ENCODE data around the gene TAS2R60. TPM values are rescaled to one million over a fixed set of nuclear protein-coding genes. Genes with fewer than 3 reads are reported as not detected.
"Not testable (repeated sequence)": the region's sequence is repeated elsewhere in the genome, so short reads cannot be mapped to it uniquely, and the experiment has no call there.

The TAS2R60 gene
- total RNA-seq, 2 donors from 2014 or later = 0.42 to 0.57 TPM

DNA sequence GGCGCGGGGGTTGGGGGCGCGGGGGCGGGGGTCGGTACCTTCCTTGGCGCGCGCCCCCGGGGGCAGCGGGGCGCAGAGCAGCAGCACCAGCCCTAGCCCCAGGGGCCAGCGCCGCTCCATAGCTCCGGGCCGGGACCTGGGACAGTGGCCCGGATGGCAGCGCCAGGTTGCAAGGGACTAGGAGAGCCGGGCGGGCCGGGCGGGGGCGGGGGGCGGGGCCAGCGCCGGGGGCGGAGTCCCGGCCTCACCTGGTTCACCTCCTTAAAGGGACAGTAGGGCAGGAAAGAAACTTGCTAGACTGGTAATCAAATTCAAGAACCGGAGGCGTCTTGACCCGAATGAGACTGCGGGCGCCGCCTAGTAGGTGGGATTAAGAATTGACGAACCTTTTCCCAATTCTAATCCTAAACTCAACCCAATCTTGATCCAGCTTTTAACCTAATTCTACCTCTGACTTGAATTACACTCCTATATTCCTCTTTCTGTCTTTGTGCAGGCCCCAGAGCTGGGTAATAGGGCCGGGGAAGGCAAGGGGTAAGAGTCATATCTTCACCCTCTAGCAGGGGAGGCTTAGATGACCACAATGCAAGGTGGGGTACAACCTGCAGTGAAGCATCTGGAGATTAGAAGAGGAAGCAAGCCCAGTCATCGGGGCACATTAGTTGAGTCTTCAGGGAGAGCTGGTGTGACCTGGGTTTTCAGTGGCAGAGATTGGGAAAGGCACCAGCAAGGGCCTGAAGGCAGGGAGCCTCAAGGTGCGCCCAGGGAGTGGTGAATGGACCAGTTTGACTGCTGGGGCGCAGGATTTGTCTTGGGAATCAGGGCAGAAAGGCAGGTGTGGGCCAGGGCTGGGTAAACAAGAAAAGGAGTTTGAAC is 34.3 kb upstream of the TAS2R60 start, which contains the start of gene EPHA1:
Gene EPHA1 (minus strand): TSS at position 171 of the 876 bp plus-strand sequence. CDS start 51 bp downstream, at position 120.
- DNase-seq (ENCODE audit: low spot score) = peak; percentile 76
- intact Hi-C loops (cut with DNase I) = no loop called here

GRCh38 chr7:143410521-143411004 is 32.7 kb upstream of the TAS2R60 start:
- intact Hi-C loops (cut with DNase I) = loop anchor here (5.0 to 10.0 kb wide), 3 partner anchors 33 to 1038 kb away; no protein-coding TSS in a partner anchor

DNA sequence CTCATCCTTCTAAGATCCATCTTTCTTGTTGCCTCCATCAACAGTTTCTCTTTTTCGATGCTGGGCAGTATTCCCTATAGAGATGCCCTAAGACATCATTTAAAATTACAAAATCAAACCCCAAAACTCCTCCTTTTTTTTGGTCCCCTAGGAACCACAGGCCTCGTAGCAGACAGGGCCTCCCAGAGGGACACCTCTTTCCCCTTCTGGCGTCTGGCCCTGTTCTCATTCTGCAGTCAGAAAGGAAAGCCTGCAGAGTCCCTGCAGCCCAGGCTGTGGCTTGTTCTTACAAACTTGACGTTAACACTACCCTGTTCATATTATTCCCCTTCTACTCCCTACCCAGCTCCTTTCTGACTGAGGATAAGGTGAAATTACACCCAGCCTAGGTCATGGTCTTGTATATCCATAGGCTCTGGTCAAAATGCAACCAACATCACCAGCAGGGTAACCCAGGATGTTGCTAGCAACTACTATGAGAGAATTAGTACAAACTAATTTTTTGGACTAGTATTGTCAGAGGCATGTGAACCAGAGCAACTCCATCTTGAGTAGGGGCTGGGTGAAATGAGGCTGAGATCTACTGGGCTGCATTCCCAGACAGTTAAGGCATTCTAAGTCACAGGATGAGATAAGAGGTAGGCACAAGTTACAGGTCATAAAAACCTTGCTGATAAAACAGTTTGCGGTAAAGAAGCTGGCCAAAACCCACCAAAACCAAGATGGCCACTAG is 31.1 kb upstream of the TAS2R60 start:
- intact Hi-C loops (cut with DNase I) = loop anchor here (5.0 to 10.0 kb wide), 3 partner anchors 35 to 1040 kb away; no protein-coding TSS in a partner anchor
- no peak for DNase-seq (ENCODE audit: low spot score)

More at GRCh38 chr7:143410521-143411004, 32.7 kb upstream of the TAS2R60 start:
- peak; percentile 82 for DNase-seq (ENCODE audit: low spot score)

GRCh38 chr7:143413123-143413522 is 30.1 kb upstream of the TAS2R60 start:
- intact Hi-C loops (cut with DNase I) = loop anchor here (5.0 to 10.0 kb wide), 3 partner anchors 36 to 1041 kb away; no protein-coding TSS in a partner anchor
- DNase-seq (ENCODE audit: low spot score) = no peak

DNA sequence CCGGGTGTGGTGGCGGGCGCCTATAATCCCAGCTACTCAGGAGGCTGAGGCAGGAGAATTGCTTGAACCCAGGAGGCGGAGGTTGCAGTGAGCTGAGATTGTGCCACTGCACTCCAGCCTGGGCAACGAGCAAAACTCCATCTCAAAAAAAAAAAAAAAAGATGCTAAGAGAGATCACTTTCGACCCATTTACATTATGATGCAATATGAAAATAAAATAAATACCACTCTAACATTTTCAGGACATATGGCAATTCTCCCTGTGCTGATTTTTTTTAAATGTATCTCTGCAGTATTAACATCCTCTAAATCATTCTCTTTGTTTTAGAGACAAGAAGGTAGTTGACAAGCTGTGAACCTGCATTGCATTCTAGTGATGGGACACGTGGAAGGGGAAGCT is 28.0 kb upstream of the TAS2R60 start:
- not testable (repeated sequence) for DNase-seq (ENCODE audit: low spot score)
- intact Hi-C loops (cut with DNase I) = loop anchor here (5.0 to 10.0 kb wide), 2 partner anchors 90 to 173 kb away; no protein-coding TSS in a partner anchor

DNA sequence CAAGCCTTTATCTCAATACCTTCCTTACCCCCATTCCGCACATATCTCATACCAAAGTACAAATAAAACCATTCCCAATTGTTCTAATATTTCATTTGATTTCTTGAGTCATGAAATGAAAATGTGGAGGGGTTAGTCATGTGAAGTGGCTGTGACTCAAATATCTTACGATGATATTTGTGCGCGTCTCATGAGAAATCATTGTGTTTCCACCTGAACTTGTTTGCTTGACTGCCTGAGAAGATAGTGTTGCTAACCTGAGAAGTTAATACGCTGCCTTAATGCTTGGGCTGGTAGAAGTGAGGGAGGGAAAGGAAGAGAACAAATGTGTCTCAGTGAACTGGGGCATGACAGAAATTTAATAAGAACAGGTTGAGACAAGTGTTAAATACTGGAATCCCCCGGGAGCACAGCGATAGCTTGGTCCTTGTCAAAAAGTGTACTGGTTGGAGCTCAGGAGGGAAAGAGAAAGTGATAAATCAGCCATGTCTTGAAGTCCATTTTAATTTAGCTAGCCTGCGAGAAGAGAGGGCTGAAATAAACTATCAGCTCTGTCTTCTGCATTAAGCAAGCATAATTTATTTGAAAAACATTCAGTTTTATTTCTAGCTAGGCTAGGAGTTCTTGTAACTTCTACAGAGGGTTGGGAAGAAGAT is 27.4 kb upstream of the TAS2R60 start:
- intact Hi-C loops (cut with DNase I) = loop anchor here (5.0 to 10.0 kb wide), 2 partner anchors 91 to 174 kb away; no protein-coding TSS in a partner anchor
- DNase-seq (ENCODE audit: low spot score) = no peak

DNA sequence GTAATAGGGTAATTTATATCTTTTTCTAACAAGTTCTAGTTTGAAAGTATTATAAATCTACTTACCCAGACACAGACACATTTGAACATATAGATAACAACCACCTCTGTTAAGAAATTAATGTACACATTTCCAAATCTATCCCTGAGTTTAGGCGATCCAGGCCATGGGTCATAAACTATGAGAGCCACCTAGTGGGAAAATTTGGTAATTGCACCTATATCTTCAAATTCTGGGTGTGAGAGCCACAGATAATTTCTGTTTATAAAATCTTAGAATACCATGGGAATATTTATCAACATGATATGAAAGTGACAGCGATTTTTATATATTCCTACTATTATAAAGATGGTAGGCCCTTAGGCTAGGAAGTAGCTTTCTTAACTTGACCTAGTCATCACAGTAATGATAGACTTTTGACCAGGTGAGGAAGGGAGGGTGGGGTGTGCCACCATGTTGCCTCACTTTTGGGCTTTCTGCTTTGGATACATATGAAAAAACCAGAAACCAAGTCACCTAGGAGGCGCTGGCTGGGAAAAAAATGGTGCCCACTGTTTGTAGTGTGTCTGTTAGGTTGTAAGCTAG is 26.6 kb upstream of the TAS2R60 start:
- no peak for DNase-seq (ENCODE audit: low spot score)
- intact Hi-C loops (cut with DNase I) = loop anchor here (5.0 to 10.0 kb wide), 2 partner anchors 92 to 174 kb away; no protein-coding TSS in a partner anchor

- no peak for DNase-seq (ENCODE audit: low spot score)
- intact Hi-C loops (cut with DNase I) = loop anchor here (5.0 to 10.0 kb wide), 2 partner anchors 93 to 176 kb away; no protein-coding TSS in a partner anchor
These were observed 25.4 kb upstream of the TAS2R60 start for GRCh38 chr7:143417734-143418383.

DNA sequence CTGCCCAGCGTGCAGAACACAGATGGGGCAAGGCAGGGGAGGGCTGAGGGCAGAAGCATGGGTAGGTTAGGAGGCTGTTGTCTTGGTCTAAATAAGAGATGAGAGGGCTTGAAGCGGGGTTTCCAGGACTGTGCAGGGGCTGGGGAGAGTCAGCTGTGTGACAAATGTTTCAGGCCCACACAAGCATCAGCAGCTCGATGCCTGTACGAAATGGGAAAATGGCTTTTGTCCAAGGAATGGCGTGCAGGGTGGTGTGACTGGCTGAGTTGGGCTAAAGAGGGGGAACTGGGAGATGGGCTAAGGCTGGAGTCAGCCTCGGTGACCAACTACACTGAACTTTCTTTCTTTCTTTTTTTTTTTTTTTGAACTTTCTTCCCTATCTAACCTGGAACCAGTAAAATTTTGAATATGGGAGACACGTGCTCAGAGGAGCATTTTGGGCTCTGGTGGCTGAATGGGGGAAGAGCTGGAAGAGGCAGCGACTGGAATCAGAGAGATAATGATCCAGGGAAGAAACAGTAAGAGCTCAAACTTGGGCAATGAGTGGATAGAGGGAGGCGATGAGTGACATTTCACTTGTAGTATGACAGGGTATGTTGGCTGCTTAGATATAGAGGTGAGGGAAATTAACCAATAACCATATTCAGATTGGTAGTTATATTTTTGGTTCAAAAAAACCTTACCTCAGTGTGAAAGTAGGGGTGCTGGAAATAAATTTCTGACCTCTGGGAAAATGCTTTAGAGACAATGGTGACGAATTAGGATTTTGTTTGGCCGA is 24.4 kb upstream of the TAS2R60 start:
- no peak for DNase-seq (ENCODE audit: low spot score)
- intact Hi-C loops (cut with DNase I) = loop anchor here (5.0 to 10.0 kb wide), 2 partner anchors 94 to 177 kb away; no protein-coding TSS in a partner anchor

GRCh38 chr7:143419880-143420279 is 23.4 kb upstream of the TAS2R60 start:
- intact Hi-C loops (cut with DNase I) = loop anchor here (5.0 to 10.0 kb wide), 2 partner anchors 95 to 178 kb away; no protein-coding TSS in a partner anchor
- no peak for DNase-seq (ENCODE audit: low spot score)

GRCh38 chr7:143420624-143421023 is 22.6 kb upstream of the TAS2R60 start:
- DNase-seq (ENCODE audit: low spot score); intact Hi-C loops (cut with DNase I): not testable (repeated sequence)

- DNase-seq (ENCODE audit: low spot score) = no peak
- intact Hi-C loops (cut with DNase I) = no loop called here
These were observed 21.2 kb upstream of the TAS2R60 start for GRCh38 chr7:143422033-143422432.

DNA sequence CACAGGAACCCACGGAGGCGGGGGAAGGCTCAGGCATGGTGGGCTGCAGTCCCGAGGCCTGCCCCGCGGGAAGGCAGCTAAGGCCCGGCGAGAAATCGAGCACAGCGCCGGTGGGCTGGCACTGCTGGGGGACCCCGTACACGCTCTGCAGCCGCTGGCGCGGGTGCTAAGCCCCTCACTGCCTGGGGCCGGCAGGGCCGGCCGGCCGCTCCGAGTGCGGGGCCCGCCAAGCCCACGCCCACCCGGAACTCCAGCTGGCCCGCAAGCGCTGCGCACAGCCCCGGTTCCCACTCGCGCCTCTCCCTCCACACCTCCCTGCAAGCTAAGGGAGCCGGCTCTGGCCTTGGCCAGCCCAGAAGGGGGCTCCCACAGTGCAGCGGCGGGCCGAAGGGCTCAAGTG is 18.8 kb upstream of the TAS2R60 start:
- intact Hi-C loops (cut with DNase I); DNase-seq (ENCODE audit: low spot score): not testable (repeated sequence)

DNA sequence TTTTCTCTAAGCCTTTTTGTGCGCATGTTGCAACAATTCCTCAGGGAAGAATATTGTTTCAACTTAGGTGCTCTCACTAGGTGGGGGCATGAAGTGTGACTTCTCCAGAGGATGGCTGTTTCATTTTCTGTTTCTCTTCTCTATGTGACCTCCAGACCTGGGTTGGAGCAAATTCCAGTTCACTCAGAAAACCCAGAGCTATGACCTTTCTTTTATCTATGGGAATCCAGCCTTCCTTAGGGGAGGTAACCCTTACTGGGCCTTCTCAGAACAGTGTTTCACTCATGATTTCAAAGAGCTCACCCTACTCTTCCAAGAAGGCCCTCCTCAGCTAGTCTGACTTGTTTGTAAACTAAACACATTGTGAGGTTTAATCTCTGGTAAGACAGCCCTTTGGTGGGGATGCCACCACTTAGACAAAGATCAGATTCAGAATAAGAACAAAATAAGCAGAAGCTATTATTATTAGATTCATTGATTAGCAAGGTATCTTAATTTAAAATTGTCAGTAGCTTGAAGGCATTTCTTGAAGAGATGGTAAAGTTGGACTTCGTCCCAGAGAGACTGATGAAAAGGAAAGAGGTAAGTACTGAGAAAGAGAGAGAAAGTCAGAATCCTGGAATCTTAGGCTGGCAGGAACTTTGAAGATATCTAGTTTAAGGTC is 16.6 kb upstream of the TAS2R60 start:
- DNase-seq (ENCODE audit: low spot score) = no peak
- intact Hi-C loops (cut with DNase I) = no loop called here

- DNase-seq (ENCODE audit: low spot score) = no peak
- intact Hi-C loops (cut with DNase I) = no loop called here
These were observed 13.2 kb upstream of the TAS2R60 start for GRCh38 chr7:143429770-143430698.

DNA sequence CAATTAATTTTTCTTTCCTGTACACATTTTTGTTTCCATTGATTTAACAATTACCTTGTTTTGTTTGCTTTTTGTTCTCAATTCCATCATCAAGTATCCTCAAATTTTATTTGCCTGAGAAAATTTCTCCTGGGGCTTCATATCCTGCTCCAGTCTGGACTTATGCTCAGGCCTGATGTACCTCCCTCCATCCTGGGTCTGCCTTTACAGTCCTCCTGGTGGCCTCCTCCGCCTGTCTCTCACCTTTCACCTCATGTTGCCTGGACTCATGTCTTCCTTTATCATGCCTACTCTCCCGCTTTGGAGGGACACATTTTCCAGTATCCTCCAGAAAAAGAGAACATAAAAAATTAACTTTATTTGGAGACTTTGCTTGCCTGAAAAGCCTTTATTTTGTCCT is 12.1 kb upstream of the TAS2R60 start:
- intact Hi-C loops (cut with DNase I) = no loop called here
- no peak for DNase-seq (ENCODE audit: low spot score)
